DMS 273 treated with DMSO at 0.1 percent for 48 hours (cell line): ENCODE measurements around the gene GGNBP2.

Experiments used
- DNase-seq: peaks from one replicate; lab custom pipeline; 2025; lab: John Stamatoyannopoulos, UW

GGNBP2 gene

GRCh38 chr17:36514856-36515255 lies 29.9 kb upstream of the GGNBP2 start:
- DNase-seq = no peak

- no peak for DNase-seq
Measured at GRCh38 chr17:36515837-36516236, 28.9 kb upstream of the GGNBP2 start.

- no peak for DNase-seq
Measured at GRCh38 chr17:36523113-36523512, 21.6 kb upstream of the GGNBP2 start.

- no peak for DNase-seq
Measured at GRCh38 chr17:36524428-36524876, 20.3 kb upstream of the GGNBP2 start.

- DNase-seq = no peak
Measured at GRCh38 chr17:36525113-36525512, 19.6 kb upstream of the GGNBP2 start.

- no peak for DNase-seq
Measured at GRCh38 chr17:36525888-36526287, 18.8 kb upstream of the GGNBP2 start.

DNA sequence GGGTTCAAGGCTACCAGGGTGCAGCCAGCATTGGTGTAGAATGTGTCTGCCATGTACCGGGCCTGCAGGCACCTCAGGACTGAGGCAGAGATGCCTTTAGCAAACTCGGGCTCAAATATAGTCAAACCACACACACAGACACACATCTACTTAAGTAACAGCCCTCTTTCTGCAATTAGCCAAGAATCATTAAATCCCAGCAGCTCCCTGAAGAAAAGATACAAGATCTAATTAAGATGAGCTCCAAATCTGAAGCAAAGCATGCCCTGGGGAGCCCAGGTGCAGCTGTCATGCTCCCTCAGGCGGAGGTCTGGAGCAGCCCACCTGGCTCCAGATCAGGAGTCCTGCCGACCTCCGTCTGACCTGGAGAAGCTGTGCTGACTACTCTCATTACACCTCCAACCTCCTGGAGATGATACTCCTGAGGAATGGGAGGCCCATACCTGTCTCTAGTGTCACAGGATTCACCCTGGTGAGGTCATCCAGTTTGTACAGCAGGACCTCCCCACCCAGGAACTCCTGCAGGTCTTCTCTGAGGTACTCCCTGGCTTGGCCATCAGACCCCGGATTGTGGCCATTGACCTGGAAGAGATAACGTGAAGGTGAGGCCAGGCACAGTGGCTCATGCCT lies 17.0 kb upstream of the GGNBP2 start:
- no peak for DNase-seq

GRCh38 chr17:36529121-36529520 lies 15.6 kb upstream of the GGNBP2 start:
- no peak for DNase-seq

DNA sequence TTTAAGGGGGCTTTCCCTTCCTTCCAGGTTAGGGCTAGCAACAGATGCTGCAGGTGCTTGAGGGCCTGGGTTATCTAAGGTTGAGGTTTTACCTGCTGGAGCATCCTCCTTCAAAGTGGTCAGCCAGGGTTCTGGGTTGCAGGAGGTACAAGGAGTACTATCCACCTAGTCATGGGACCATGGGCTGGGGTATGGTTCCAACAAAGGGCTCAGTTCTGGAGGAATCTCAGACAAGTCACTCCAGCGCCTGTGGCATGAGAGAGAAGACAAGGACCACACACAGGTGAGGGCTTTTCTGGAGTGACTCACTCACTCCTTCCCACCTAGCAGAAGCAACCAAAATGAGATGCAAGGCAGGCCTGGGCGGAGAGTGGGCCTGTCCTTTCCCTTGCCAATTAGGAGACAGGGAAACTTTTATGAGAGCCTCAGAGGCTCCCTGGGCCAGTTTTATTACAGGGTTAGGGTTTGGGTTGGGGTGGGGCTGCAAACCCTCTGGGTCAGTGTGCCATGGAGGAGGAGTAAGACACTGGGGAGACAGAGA lies 12.2 kb upstream of the GGNBP2 start:
- DNase-seq = no peak

DNA sequence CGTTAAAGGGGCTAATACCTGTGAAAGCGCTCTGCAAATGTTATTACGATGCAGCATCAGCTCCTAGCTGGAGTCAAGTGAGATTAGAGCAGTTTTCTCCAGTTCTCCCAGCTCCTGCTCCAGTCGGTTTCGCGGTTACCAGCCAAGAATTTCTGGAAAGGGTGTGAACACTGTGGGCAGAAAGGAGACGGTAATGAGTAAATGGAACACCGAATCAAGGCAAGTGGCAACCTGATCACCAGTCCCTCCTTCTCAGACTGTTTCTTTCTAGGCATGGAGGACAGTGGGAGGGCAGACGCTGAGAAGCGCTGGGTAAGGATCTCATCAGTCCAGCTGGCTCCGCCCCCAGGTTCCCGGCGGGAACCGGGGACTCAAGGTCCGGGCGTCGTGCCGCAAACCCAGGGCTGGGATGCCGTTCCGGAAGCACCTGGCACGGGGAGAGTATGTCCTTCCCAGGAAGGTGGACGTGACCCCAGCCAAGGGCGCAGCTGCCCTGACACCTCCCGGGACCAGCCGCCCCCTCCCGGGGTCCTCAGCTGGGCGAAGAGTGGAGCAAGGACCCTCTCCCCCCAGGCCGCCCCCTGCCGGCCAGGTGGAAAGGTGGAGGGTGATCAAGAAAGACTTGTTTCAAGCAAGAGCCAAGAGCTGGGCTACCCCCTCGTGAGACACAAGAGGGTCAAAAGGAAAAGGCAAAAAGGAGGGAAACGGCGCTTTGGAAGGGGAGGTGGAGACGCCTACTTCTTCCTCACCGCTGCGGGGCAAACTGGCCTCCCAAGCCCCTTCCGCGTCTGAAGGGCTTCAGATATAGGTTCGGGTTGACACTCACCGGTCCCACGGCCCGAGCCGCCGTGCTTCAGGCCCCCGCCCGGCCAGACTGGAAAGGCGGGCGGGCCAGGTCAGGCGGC lies 10.5 kb upstream of the GGNBP2 start:
- DNase-seq = no peak

DNA sequence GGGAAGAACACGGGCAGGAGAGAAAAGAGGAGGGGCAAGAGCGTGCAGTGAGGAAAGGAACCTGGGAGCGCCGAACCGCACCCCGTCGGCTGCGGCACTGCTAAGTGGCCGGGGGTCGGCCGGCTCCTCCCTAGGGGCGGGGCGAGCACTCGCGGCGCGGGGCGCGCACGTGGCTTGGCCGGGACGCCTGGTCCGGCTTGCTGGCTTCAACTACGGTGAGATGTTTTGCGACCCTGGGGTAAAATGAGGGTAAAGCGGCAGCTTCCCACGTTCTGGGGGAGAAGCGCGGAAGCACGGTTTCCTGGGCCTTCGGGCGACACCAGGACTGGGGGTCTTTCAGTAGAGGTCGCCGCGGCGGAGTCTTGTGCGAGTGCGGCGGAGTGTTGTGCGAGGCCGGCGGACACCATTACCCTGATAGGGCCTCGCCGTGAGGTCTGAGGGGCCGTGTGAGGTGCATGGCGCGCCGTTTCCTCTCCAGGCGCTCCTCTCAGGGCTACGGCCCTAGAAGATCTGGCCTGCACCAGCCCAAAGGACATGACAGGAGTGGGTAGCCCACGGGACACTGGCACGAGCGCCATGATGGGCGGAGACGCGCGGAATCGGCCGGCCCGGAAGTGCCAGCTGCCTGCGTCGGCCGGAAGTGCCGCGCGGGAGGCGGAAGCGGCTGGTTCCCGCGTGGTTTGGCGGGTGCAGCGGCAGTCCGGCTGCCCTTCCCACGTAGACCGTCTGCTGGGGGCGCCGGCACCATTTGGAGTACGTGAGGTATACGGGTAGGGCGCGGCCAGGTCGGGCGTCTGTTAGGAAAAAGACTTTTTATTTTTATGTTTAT lies 9.7 kb upstream of the GGNBP2 start, which contains the start of the genes MYO19 and PIGW:
TSS of gene MYO19 (minus strand) at position 29 of the 829 bp plus-strand sequence. CDS start 2,330 bp downstream, outside the sequence.
TSS of gene PIGW (plus strand) at position 148 of the 829 bp plus-strand sequence. CDS start 2,115 bp downstream, outside the sequence.
- DNase-seq = peak; percentile 83

GRCh38 chr17:36535669-36536081 lies 9.0 kb upstream of the GGNBP2 start:
- no peak for DNase-seq

DNA sequence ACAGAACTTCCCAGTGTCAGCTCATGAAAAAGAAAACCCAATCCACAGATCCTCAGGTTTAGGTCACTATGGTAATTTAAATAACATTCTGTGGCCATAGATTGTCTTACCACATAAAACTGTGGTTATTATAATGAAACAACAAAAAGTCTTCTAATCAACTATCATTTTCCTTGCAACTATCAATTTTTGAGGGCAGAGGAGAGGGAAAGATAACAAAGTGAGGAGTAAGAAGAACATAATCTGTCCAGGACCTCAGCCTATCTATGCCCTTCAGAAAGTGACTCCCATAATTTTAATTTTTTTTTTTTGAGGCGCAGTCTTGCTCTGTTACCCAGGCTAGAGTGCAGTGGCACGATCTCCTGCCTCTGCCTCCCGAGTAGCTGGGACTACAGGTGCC lies 4.0 kb upstream of the GGNBP2 start:
- DNase-seq = no peak

DNA sequence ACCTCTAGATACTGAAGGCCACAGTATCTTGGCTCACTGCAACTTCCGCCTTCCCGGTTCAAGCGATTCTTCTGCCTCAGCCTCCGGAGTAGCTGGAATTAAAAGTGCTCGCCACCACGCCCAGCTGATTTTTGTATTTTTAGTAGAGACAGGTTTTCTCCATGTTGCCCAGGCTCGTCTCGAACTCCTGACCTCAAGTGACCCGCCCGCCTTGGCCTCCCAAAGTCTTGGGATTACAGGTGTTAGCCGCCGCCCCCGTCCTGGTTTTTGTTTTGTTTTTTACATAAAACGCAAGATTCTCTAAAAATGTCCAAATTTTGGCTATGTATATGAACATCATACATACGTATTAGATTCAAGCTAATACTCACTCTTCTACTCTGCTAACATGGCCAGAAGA lies 2.0 kb upstream of the GGNBP2 start:
- no peak for DNase-seq

GRCh38 chr17:36544044-36544306 lies 744 bp upstream of the GGNBP2 start:
- no peak for DNase-seq

GRCh38 chr17:36545077-36545464 lies 352 bp downstream of the GGNBP2 start:
- no peak for DNase-seq

- peak; percentile 86 for DNase-seq
Measured at GRCh38 chr17:36545465-36546417, 1.0 kb downstream of the GGNBP2 start.

DNA sequence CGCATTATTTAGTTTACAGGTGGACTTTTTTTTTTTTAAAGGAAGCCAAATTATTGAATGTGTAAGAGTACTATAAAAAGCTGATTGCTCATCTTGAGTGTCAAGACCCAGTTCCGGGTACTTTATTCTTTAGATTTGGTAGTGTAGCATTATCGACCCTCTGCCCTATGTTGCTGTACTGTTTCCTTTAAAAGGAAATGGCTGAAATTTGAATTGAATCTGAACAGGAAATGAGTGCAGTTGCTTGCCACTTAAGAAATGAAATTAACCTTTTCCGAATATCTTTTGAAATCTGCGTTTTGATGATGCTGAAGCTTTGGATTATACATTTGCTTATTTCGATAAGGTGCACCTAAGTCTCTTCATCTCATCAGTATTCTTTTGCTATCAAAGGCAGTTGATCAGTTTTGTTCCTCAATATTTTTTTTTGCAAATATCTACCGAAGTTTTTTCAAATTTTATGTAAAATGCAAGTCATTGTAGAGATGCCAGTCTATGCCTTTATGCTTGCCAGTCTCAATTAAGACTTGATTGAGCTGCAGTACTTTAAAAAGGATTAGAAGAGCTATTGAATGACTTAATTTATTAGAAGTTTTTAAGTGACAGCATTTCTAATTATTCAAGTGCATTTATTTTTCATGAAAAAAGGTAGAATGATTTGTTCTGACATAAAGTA lies 1.8 kb downstream of the GGNBP2 start:
- no peak for DNase-seq

DNA sequence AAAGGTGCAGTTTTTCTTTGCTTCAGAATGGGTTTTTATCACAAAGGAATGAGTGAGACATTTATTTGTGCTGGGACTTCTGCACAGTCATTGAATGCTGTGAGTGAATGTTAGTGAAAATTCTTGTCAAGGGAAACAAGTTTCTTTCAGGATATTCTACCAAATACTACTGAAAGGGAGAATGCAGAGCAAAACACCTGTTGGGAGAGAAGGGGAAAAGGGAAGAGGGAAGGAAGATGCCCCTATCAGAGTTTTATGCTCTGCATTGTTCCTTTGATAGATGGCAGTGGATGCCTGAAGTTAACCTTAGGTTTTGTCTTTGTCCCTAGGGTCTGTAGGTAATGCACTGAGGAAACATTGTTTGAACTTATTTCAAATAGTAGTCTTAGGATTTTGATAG lies 3.1 kb downstream of the GGNBP2 start:
- DNase-seq = no peak
